HepG2 (cell line): ENCODE results near the gene SLC5A6. TPM values are rescaled to one million over a fixed set of nuclear protein-coding genes. Genes with fewer than 3 reads are reported as not detected.
A peak's percentile ranks its signal among the peaks of the same experiment; 100 is the strongest.

Source experiments
- ARNT2 ChIP-seq: sonication (generic); formaldehyde crosslinking; IDR thresholded peaks from 2 replicates; pipeline ENCODE4 v1.8.0; 2022; ENCODE audit warnings: mild to moderate bottlenecking, low read depth, missing genetic modification reagents, moderate library complexity
- BORCS8-MEF2B ChIP-seq: sonication (generic); formaldehyde crosslinking; IDR thresholded peaks from 2 replicates; pipeline ENCODE4 v1.8.0; 2022; ENCODE audit warnings: mild to moderate bottlenecking, missing genetic modification reagents
- CCDC6 ChIP-seq: sonication (generic); formaldehyde crosslinking; IDR thresholded peaks from 2 replicates; pipeline ENCODE4 v1.8.1; 2022; ENCODE audit warnings: mild to moderate bottlenecking, missing genetic modification reagents, moderate library complexity
- KMT2B ChIP-seq: IDR thresholded peaks from 2 replicates; pipeline ENCODE4 v1.6.1; 2016; ENCODE audit warnings: missing genetic modification reagents, missing compliant biosample characterization
- MBNL3 ChIP-seq: fragments of 250-450 bp; sonication (Bioruptor Pico); conservative IDR thresholded peaks from 2 replicates; pipeline ENCODE4 v1.8.0; 2022; ENCODE audit warnings: mild to moderate bottlenecking, inconsistent platforms
- MLXIP ChIP-seq: sonication (generic); formaldehyde crosslinking; IDR thresholded peaks from 2 replicates; pipeline ENCODE4 v1.9.0; 2021; ENCODE audit warnings: missing genetic modification reagents, borderline replicate concordance
- NFYC ChIP-seq: IDR thresholded peaks from 2 replicates; pipeline ENCODE4 v1.6.1; 2016; ENCODE audit warnings: missing genetic modification reagents, missing compliant biosample characterization
- NONO ChIP-seq, 2 experiments: fragments of 450-650 bp in 1 of 2; sonication (generic) in 1 of 2; formaldehyde crosslinking in 1 of 2; IDR thresholded peaks in 1 of 2; conservative IDR thresholded peaks in 1 of 2; 2 replicates each; pipeline versions ENCODE4 v1.6.1 to v1.8.0; 2017 to 2022; ENCODE audit warnings: mild to moderate bottlenecking in 1 of 2, missing genetic modification reagents in 1 of 2, moderate library complexity in 1 of 2
- NRL ChIP-seq: sonication (generic); formaldehyde crosslinking; IDR thresholded peaks from 2 replicates; pipeline ENCODE4 v1.5.0; 2020; ENCODE audit warnings: missing genetic modification reagents, mild to moderate bottlenecking, moderate library complexity, borderline replicate concordance
- TGIF2 ChIP-seq: IDR thresholded peaks from 2 replicates; pipeline ENCODE4 v1.6.1; 2016; ENCODE audit warnings: control low read depth, missing compliant biosample characterization
- THAP8 ChIP-seq: sonication (generic); formaldehyde crosslinking; IDR thresholded peaks from 2 replicates; pipeline ENCODE4 v1.5.1; 2020; ENCODE audit warnings: missing genetic modification reagents, mild to moderate bottlenecking, borderline replicate concordance
- TRIM22 ChIP-seq: fragments of 450-650 bp; IDR thresholded peaks from 2 replicates; pipeline ENCODE4 v1.6.1; 2017
- ZBTB37 ChIP-seq: sonication (generic); formaldehyde crosslinking; IDR thresholded peaks from 2 replicates; pipeline ENCODE4 v1.4.0; 2020; ENCODE audit warnings: mild to moderate bottlenecking, missing genetic modification reagents
- ZFP91 ChIP-seq: sonication (generic); formaldehyde crosslinking; IDR thresholded peaks from 2 replicates; pipeline ENCODE4 v1.9.0; 2022; ENCODE audit warnings: missing genetic modification reagents, mild to moderate bottlenecking, borderline replicate concordance
- ZNF251 ChIP-seq: sonication (generic); formaldehyde crosslinking; IDR thresholded peaks from 2 replicates; pipeline ENCODE4 v1.9.0; 2021; ENCODE audit warnings: mild to moderate bottlenecking, missing genetic modification reagents
- ZNF414 ChIP-seq: sonication (generic); formaldehyde crosslinking; IDR thresholded peaks from 2 replicates; pipeline ENCODE4 v1.5.0; 2020; ENCODE audit warnings: missing genetic modification reagents
- ZNF503 ChIP-seq: sonication (generic); formaldehyde crosslinking; IDR thresholded peaks from 2 replicates; pipeline ENCODE4 v1.4.0; 2020; ENCODE audit warnings: missing genetic modification reagents
- polyA plus RNA-seq, 8 experiments: library from polyadenylated mRNA; depleted of rRNA in 3 of 8; stranded (reverse) in 7 of 8; unstranded in 1 of 8; fragments of >200 nt; fragmentation: Illumina TruSeq in 4 of 8; extraction: Trizol in 4 of 8; gene quantifications; 2 replicates each; pipeline versions ENCODE4 v1.2.1 to v1.2.3, GENCODE V29; 2011 to 2016; ENCODE audit warnings: low read depth in 4 of 8, missing spikeins in 1 of 8, mixed read lengths in 1 of 8; ENCODE audit not compliant: insufficient read depth in 1 of 8
- total RNA-seq, 5 experiments: library from RNA; depleted of rRNA; stranded (reverse); fragments of >200 nt; fragmentation: Illumina TruSeq; extraction: Trizol; gene quantifications; 2 replicates each; pipeline ENCODE4 v1.2.3, GENCODE V29; 2016; ENCODE audit warnings: low read depth in 1 of 5

Gene SLC5A6
- total and polyA plus RNA-seq, 2 of the 13 experiments (the other 11 are each of a cell fraction or from before 2014, with no cell fraction given) = 135 to 417 TPM

- TF ChIP-seq TRIM22 (no peak), NONO (IDR thresholded peaks at IDR 0.05) (no peak), NONO (CRISPR knock-in tag; conservative IDR thresholded peaks at IDR 0.05) (peak; percentile 86), ZFP91 (CRISPR knock-in tag) (peak; percentile 92; the same call in 1 of the 2 replicates), MLXIP (CRISPR knock-in tag) (no peak; the same call in 1 of the 2 replicates), ARNT2 (CRISPR knock-in tag) (peak; percentile 76; the same call in 1 of the 2 replicates), NFYC (no peak; the same call in 1 of the 2 replicates), BORCS8-MEF2B (peak; percentile 79; the same call in 1 of the 2 replicates), TGIF2 (CRISPR knock-in tag) (no peak), CCDC6 (CRISPR knock-in tag) (no peak; the same call in 1 of the 2 replicates), ZNF503 (CRISPR knock-in tag) (no peak; the same call in 1 of the 2 replicates), NRL (CRISPR knock-in tag) (peak; percentile 96), MBNL3 (CRISPR knock-in tag) (no peak), ZNF414 (no peak), KMT2B (CRISPR knock-in tag) (no peak), THAP8 (CRISPR knock-in tag) (peak; percentile 85; the same call in 1 of the 2 replicates), ZBTB37 (CRISPR knock-in tag) (no peak), ZNF251 (CRISPR knock-in tag) (no peak)
Measured at GRCh38 chr2:27211943-27212625, at the start of gene SLC5A6, which contains the start of gene ATRAID (continued).
